HepG2 (cell line): ENCODE data around the gene SYT7. TPM values are rescaled to one million over a fixed set of nuclear protein-coding genes. Genes with fewer than 3 reads are reported as not detected.

Source experiments
- ATAC-seq: fragments of 200-7000 bp; cut with Tn5 transposase; 3 replicates; pipeline ENCODE4 v1.9.1; 2020; ENCODE audit warnings: mild to moderate bottlenecking, moderate library complexity
- BruUV-seq: library from RNA; stranded (reverse); fragments of 400-500 nt; replicated peaks from 2 replicates; lab custom pipeline; 2021; lab: Mats Ljungman, UMichigan
- CTCF ChIA-PET: fragments of 300-600 bp; formaldehyde crosslinking; extraction: SDS; loops from one replicate; lab custom pipeline; 2021; ENCODE audit warnings: low total read pairs, inconsistent platforms, low intra/inter-chr PET ratio; lab: Yijun Ruan, JAX
- POLR2A ChIA-PET: fragments of 350-600 bp; sonication (Branson Sonifier 250); formaldehyde crosslinking; loops from one replicate; lab custom pipeline; 2020; ENCODE audit warnings: antibody characterized with exemption, inconsistent platforms; lab: Yijun Ruan, JAX
- DNase-seq: peaks from one replicate; pipeline ENCODE4 v3.0.0-alpha.2; 2015; ENCODE audit warnings: low spot score
- FAIRE-seq: peaks from 3 replicates; lab custom pipeline; 2011; peaks lifted over from hg19 to GRCh38; lab: Jason Lieb, UNC
- H2AFZ ChIP-seq: one replicate; pipeline ENCODE4 v1.6.1; 2011; ENCODE audit warnings: low read length, inconsistent platforms
- H3K27ac ChIP-seq: fragments of 300-600 bp; 3 replicates; pipeline ENCODE4 v1.8.0; 2011; ENCODE audit warnings: mixed run types, mild to moderate bottlenecking, mixed read lengths, low read length, inconsistent platforms; ENCODE audit not compliant: insufficient read depth; ENCODE audit errors: extremely low read length
- H3K27me3 ChIP-seq, 2 experiments: fragments of 200-600 bp in 1 of 2; 2 replicates in 1 of 2; 3 replicates in 1 of 2; pipeline versions ENCODE4 v1.6.0 to v1.8.0; 2011; ENCODE audit warnings: low read length in 2 of 2, mild to moderate bottlenecking in 2 of 2, moderate library complexity in 2 of 2, inconsistent platforms in 1 of 2; ENCODE audit not compliant: insufficient read depth in 2 of 2, control insufficient read depth in 1 of 2
- H3K36me3 ChIP-seq, 2 experiments: fragments of 200-600 bp in 1 of 2; replicated peaks in 1 of 2; 2 replicates in 1 of 2; 3 replicates in 1 of 2; pipeline versions ENCODE4 v1.5.1 to v1.8.0; 2011; ENCODE audit warnings: low read length in 2 of 2, inconsistent platforms in 1 of 2; ENCODE audit not compliant: insufficient read depth in 2 of 2, control insufficient read depth in 1 of 2
- H3K4me1 ChIP-seq: 2 replicates; pipeline ENCODE4 v1.5.1; 2012; ENCODE audit warnings: low read length, inconsistent platforms; ENCODE audit not compliant: insufficient read depth
- H3K4me2 ChIP-seq: 2 replicates; pipeline ENCODE4 v1.6.0; 2011; ENCODE audit warnings: low read depth, low read length, inconsistent platforms
- H3K4me3 ChIP-seq, 3 experiments: fragments of 200-600 bp in 1 of 3; sonication (generic), shearing (Covaris generic) in 1 of 3; replicated peaks in 1 of 3; 2 replicates each; pipeline ENCODE4 v1.5.1; 2011 to 2016; ENCODE audit warnings: low read length in 3 of 3, inconsistent platforms in 2 of 3, low read depth in 2 of 3, mild to moderate bottlenecking in 2 of 3, control low read depth in 1 of 3, mixed read lengths in 1 of 3; ENCODE audit not compliant: insufficient read depth in 1 of 3
- H3K79me2 ChIP-seq: one replicate; pipeline ENCODE4 v1.6.1; 2011; ENCODE audit warnings: low read length, inconsistent platforms; ENCODE audit not compliant: insufficient read depth
- H3K9ac ChIP-seq: 2 replicates; pipeline ENCODE4 v1.6.0; 2011; ENCODE audit warnings: mild to moderate bottlenecking, low read depth, low read length, inconsistent platforms; ENCODE audit not compliant: insufficient read depth
- H3K9me3 ChIP-seq: 2 replicates; pipeline ENCODE4 v1.5.1; 2012; ENCODE audit warnings: mild to moderate bottlenecking, low read length
- H4K20me1 ChIP-seq: 2 replicates; pipeline ENCODE4 v1.6.0; 2011; ENCODE audit warnings: inconsistent platforms, mild to moderate bottlenecking, low read length, moderate library complexity; ENCODE audit not compliant: insufficient read depth
- CENPT ChIP-seq: sonication (generic); formaldehyde crosslinking; IDR thresholded peaks from 2 replicates; pipeline ENCODE4 v1.8.0; 2022; ENCODE audit warnings: low read depth, mild to moderate bottlenecking, moderate library complexity, missing genetic modification reagents
- MAZ ChIP-seq, 2 experiments: sonication (generic) in 1 of 2; formaldehyde crosslinking in 1 of 2; IDR thresholded peaks; 2 replicates each; pipeline versions ENCODE4 v1.5.0 to v1.6.1; 2012 to 2020; ENCODE audit warnings: low read depth in 2 of 2, mild to moderate bottlenecking in 2 of 2, borderline replicate concordance in 1 of 2, improper control_type of control experiment in 1 of 2, low read length in 1 of 2, missing genetic modification reagents in 1 of 2, moderate library complexity in 1 of 2
- MIER2 ChIP-seq: IDR thresholded peaks from 2 replicates; pipeline ENCODE4 v1.6.1; 2016; ENCODE audit warnings: missing biosample characterization, missing genetic modification reagents
- MIXL1 ChIP-seq: IDR thresholded peaks from 2 replicates; pipeline ENCODE4 v1.6.1; 2016
- RAD51 ChIP-seq: fragments of 450-650 bp; IDR thresholded peaks from 2 replicates; pipeline ENCODE4 v1.6.1; 2016; ENCODE audit warnings: borderline replicate concordance
- TRIM24 ChIP-seq: sonication (generic); formaldehyde crosslinking; IDR thresholded peaks from 2 replicates; pipeline ENCODE4 v1.8.0; 2022; ENCODE audit warnings: mild to moderate bottlenecking, missing genetic modification reagents
- ZFX ChIP-seq: sonication (generic); formaldehyde crosslinking; IDR thresholded peaks from 2 replicates; pipeline ENCODE4 v1.4.0; 2020; ENCODE audit warnings: mild to moderate bottlenecking, low read depth, missing genetic modification reagents, moderate library complexity
- ZNF607 ChIP-seq: sonication (generic); formaldehyde crosslinking; IDR thresholded peaks from 2 replicates; pipeline ENCODE4 v1.5.1; 2020; ENCODE audit warnings: missing genetic modification reagents, mild to moderate bottlenecking, borderline replicate concordance
- ZNF672 ChIP-seq: sonication (generic); formaldehyde crosslinking; IDR thresholded peaks from 2 replicates; pipeline ENCODE4 v1.8.1; 2022; ENCODE audit warnings: missing genetic modification reagents
- WGBS: methylation state at CpG from one replicate; pipeline ENCODE4 v1.1.6; 2017; ENCODE audit warnings: low lambda C conversion rate; 5-methylcytosine and 5-hydroxymethylcytosine counted together
- in situ Hi-C: cut with HindIII; loops from 2 replicates; pipeline ENCODE4 v1.10.0; 2017; ENCODE audit warnings: low pct_unique_long_range_greater_than_20kb; ENCODE audit not compliant: extremely low pct_ligation_motif_present
- intact Hi-C: fragments of 100-400 bp; cut with micrococcal nuclease; formaldehyde crosslinking; loops from one replicate; pipeline ENCODE4 v1.10.0; 2022; ENCODE audit not compliant: unreplicated experiment
- polyA plus RNA-seq, 8 experiments: library from polyadenylated mRNA; depleted of rRNA in 3 of 8; stranded (reverse) in 7 of 8; unstranded in 1 of 8; fragments of >200 nt; fragmentation: Illumina TruSeq in 4 of 8; extraction: Trizol in 4 of 8; gene quantifications; 2 replicates each; pipeline versions ENCODE4 v1.2.1 to v1.2.3, GENCODE V29; 2011 to 2016; ENCODE audit warnings: low read depth in 4 of 8, missing spikeins in 1 of 8, mixed read lengths in 1 of 8; ENCODE audit not compliant: insufficient read depth in 1 of 8
- total RNA-seq, 5 experiments: library from RNA; depleted of rRNA; stranded (reverse); fragments of >200 nt; fragmentation: Illumina TruSeq; extraction: Trizol; gene quantifications; 2 replicates each; pipeline ENCODE4 v1.2.3, GENCODE V29; 2016; ENCODE audit warnings: low read depth in 1 of 5
- TF ChIP-seq, protein P1 (sequence below): sonication (generic); formaldehyde crosslinking; IDR thresholded peaks from 2 replicates; pipeline ENCODE4 v1.9.0; 2021; ENCODE audit warnings: missing genetic modification reagents, mild to moderate bottlenecking, borderline replicate concordance

Gene SYT7
- total and polyA plus RNA-seq, 2 of the 13 experiments (the other 11 are each of a cell fraction or from before 2014, with no cell fraction given), result 1.4 to 4.4 TPM

DNA sequence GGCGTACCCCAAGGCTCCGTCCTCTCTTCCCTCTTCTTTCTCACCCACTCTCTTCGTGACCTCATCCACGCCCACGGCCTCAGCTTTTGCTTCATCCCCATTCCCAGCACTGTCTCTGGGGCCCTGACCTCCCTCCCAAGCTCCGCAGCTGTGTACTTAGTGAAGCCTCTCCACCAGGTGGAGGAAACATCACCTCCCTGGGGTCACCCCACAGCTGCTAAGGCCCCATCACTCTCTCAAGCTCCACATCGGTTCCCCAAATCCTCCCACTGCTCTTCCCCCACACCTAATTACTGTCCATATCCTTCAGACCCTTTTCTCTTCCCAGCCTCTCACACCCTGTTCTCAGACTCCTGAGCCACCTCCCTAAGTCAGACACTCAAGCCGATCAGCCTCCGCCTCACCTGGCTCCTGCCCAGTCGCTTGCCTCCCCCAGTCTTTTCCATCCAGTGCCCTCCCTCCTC is 7.9 kb upstream of the SYT7 start (continued):
- TF ChIP-seq, protein P1, sequence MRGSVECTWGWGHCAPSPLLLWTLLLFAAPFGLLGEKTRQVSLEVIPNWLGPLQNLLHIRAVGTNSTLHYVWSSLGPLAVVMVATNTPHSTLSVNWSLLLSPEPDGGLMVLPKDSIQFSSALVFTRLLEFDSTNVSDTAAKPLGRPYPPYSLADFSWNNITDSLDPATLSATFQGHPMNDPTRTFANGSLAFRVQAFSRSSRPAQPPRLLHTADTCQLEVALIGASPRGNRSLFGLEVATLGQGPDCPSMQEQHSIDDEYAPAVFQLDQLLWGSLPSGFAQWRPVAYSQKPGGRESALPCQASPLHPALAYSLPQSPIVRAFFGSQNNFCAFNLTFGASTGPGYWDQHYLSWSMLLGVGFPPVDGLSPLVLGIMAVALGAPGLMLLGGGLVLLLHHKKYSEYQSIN (CRISPR knock-in tag), result no peak
- no peak for TF ChIP-seq ZNF672 (CRISPR knock-in tag)
- no peak for TF ChIP-seq ZNF607 (CRISPR knock-in tag)
- TF ChIP-seq ZFX (CRISPR knock-in tag), result no peak
- no peak for TF ChIP-seq CENPT (CRISPR knock-in tag)
- TF ChIP-seq RAD51, result no peak
- TF ChIP-seq MIER2 (CRISPR knock-in tag), result no peak
- TF ChIP-seq, all 625 proteins: peak for 0

DNA sequence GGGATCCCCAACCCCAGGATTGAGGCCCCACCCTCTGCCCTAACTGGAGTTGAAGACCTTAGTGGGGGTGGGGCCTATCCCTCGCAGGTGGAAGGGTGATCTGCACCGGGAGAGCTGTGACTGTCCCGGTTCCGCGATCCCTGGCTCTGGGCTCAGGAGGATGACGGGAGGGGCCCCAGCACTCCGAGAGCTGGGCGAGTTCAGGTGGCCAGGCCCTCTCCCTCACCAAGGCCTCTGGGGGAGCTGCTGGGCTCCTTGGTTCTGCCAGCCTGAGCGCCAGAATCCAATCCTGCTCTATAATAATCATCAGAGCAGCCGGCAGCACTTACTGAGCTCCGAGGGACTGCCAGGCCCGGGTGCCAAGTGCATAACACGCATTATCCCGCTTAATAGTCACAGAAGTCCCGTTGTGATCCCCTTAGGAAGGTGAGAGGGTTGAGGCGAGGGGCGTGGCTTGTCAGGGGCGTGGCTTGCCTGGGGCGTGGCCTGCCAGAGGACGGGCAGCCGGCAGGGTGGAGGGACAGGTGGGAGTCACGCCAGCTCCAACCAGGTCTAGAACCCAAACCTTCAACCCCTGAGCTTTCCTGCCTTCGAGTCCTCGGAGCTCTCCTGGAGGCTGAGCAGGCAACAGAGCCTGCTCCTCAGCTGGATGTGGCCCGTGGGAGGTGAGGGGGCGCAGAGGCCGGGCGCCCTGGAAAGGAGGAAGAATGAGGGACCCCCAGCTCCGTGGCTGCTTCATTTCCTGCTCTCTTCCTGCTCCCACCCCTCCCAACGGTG is 7.3 kb upstream of the SYT7 start:
- Histone ChIP-seq H3K27ac (no peak overlapping the region), H4K20me1 (no peaks in the 10 kb centered on the region), H3K9me3 (no peaks in the 10 kb centered on the region), H3K4me2 (no peak overlapping the region; the same call in 1 of the 2 replicates), H3K36me3 (no peaks in the 10 kb centered on the region), H3K79me2 (no peaks in the 10 kb centered on the region), H3K9ac (no peak overlapping the region), H3K4me1 (peaks cover 38% of the 10 kb centered on the region), H2AFZ (no peak overlapping the region)
- WGBS, result 41% methylated on average over 15 of the region's 30 CpGs
- BruUV-seq, result no TSS peak
- CTCF ChIA-PET, result no interaction called here
- peak; percentile 65 for ATAC-seq
- no peak for DNase-seq
- in situ Hi-C loops, result no loop called here
- no peak for TF ChIP-seq MIXL1 (CRISPR knock-in tag)
- TF ChIP-seq TRIM24 (CRISPR knock-in tag), result no peak
- TF ChIP-seq MAZ (IDR thresholded peaks at IDR 0.05; ENCODE audit: borderline replicate concordance, low read depth, low read length), result no peak
- no peak for TF ChIP-seq MAZ (CRISPR knock-in tag; IDR thresholded peaks at IDR 0.05; ENCODE audit: low read depth)
- TF ChIP-seq, all 625 proteins: peak for 0
- intact Hi-C loops, result no loop called here
- FAIRE-seq, result no peak
- POLR2A ChIA-PET, result no interaction called here
- H3K27me3 ChIP-seq, result peaks cover 3 to 38% of the 10 kb centered on the region in 2 experiments; a peak in 4 of 5 replicates
- peak overlapping the region in 1 of 3 experiments; percentile 4; a peak in 1 of 6 replicates for H3K4me3 ChIP-seq
